ENCODE results near the gene HDAC4.

Gene HDAC4

GRCh38 chr2:239163688-239164334, 237.0 kb downstream of the HDAC4 start:
- DNase-seq, result no peak

- DNase-seq, result no peak
Observed at GRCh38 chr2:239162976-239163687, 237.7 kb downstream of the HDAC4 start.

- DNase-seq, result no peak
Observed at GRCh38 chr2:239162141-239162821, 238.5 kb downstream of the HDAC4 start.

DNA sequence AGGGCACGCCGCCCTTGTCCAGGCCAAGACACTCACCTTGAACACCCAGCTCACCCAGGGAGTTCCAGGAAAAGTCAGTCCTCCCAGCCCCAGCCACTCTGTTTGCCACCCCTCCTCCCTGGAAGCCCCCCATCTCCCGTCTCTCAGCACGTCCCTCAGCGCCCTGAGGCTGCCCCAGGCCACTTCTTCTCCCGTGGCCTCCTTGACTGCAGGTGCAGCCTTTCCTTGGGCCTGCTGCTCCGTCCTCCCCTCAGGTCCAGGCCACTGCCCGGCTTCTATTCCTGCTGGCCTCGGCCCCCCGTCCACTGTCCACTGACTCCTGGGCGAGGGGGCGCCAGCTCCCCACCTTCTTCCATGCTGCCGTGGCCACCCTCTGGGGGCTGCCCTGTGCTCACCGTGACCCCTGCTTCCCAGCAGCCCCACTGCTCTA, 239.1 kb downstream of the HDAC4 start:
- DNase-seq, result no peak

GRCh38 chr2:239160226-239161143, 240.3 kb downstream of the HDAC4 start:
- DNase-seq, result no peak

GRCh38 chr2:239159476-239159911, 241.3 kb downstream of the HDAC4 start:
- DNase-seq, result no peak

DNA sequence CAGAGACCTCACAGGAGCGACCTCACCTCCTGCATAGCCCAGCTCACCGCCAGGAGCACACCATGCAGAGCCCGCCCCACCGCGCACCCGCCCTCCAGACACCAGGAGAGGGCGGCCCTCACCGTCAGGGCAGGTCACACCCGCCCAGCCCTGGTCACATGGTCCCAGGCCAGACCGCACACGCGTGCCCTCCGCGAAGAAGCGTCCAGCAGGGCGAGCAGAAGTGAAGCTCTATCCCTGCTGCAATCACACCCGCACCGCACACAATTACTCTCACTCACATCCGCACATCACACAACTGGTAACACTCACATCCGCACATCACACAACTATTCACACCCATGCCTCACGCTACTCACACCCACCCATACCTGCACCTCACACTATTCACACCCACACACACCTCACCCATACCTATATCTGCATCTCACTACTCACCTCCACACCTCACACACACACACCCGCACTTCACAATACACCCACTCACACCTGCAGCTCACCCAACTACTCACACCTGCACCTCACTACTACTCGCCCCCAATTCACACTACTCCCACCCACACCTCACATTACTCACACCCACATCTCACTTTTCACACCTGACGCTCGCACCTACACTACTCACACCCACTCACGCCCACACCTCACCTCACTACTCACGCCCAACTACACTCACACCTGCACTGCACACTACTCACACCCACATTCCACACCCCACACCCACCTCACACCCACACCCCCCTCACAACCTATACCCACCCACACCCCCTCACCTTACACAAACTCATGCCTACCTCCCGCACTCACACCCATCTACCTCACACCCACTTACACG, 242.0 kb downstream of the HDAC4 start:
- no peak for DNase-seq

DNA sequence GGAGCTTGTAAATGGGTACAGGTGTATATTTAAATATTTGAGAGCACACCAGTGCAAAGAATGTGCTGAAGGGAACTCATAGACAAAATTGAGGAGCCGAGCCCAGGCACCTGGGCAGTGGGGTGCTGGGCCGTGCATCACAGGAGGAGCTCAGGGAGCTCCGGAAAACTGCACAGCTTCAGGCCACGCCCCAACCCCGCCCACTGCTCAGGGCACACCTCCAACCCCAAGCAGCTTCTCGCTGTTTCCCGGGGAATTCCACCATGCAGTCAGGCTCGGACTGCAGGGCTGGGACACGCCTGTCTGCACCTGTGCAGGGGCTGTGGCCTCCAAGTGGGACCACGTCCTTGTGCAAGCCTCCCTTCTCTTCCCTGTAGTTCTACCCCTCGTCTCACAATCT, 243.0 kb downstream of the HDAC4 start:
- no peak for DNase-seq

DNA sequence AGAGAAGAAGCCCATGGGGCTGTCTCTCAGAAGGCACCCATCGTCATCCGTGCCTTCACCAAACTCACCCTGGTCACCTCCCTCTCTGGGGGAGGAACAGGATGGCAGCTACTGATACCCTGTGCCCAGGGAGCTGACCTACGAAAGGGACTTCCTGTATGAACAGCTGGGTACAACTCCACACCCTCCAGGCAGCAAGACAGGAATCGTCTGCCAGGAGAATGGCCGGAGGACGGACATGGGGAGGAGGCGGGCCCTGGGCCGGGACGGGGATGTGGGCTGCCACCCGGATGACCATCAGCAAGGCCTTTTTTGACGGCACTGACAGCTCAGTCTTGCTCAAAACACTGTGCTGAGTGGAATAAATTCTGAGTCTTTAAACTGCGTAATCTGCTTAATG, 243.6 kb downstream of the HDAC4 start:
- DNase-seq, result no peak

DNA sequence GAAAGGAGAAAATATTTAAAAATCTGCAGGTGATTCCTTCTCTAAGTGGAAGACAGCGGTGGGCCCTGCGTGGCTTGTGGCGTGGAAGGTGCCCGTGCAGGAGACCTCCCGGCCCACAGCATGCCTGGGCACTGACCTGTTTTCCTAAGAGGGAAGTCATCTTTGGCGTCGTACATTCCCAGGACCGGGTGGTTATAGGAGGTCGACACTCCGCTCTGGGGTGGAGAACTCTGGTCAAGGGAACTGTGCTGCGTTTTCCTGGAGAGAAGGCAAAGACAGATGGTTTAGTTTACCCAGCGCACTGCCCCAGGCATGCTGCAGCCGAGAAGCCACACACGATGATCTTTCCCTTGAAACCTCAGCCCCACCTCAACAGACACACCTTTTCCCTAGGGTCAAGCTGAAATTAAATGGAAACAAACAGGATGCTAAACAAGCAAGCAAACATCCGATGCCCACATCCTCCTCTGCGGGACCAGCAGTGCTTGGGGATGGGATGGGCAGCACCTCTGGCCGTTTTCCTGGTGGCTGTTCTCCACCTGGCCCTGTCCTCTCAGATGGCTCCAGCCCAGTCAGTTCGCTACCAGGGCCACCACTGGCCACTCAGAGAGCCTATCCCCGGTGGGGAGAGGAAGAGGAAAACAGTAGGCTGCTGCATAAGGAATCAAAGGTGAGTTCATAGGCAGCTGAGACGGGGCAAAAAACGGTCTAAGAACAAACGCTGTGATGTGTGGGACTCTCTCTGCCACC, 244.1 kb downstream of the HDAC4 start:
- no peak for DNase-seq

- no peak for DNase-seq
Observed at GRCh38 chr2:239155806-239156480, 244.9 kb downstream of the HDAC4 start.

DNA sequence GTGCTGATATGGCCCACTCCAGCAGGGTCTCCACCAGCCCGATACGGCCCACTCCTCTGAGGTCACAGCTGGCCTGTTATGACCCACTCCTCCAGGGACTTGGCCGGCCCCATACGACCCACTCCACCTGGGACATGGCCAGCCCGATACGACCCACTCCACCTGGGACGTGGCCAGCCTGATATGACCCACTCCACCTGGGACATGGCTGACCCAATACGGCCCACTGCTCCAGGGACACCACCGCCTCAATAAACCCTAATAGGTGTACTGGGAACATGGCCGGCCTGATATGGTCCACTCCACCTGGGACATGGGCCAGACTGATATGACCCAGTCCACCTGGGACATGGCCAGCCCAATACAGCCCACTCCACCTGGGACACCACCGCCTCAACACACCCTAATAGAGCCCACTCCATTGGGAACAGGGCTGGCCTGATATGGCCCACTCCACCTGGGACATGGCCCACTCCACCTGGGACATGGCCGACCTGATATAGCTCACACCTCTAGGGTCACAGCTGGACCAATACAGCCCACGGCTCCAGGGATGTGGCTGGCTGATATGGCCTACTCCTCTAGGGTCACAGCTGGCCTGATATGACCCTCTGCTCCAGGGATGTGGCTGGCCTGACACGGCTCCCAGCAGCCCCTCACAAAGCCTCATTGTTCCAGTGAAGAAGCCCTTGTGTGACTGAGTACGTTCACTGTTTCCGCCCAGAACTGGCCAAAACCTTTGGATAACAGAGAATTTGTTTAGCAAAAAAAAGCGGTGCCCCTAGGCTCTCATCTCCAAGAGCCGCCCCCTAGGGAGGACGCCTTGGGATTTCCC, 245.6 kb downstream of the HDAC4 start:
- no peak for DNase-seq

DNA sequence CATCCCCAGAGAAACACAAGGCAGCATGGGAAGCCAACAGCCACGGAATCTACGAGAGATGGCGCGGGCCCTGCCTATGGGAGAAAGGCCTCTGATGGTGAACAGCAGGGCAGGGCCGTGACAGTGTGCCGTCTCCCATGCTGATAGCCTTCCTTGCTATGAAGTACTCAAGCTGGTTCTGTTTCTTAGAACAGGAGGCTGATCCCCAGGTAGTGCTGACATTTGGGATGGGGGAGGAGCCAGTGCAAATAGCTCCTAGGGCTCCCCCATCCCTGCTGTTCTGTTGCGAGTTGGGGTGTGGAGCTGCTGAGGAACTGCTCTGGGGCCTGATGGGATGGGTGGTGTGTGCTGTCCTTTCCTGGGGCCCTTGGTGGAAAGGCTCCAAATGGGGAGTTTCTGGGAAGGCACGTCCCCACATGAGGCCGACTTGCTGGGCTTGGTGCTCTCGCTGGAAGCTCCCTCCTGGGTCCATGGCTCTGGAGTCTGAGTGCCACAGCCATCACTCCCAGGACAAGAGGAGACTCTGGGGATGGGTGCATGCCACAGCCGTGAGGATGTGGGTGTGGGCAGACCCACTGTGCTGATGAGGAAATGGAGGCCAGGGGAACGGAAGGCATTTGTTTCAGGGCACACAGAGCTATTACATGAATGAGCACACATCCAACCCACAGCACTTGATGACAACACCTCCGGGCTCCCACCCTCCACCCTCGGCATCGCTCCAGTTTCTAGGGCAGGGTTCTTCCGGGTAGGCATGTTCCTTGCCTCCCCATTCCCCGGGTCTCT, 246.8 kb downstream of the HDAC4 start:
- no peak for DNase-seq

- no peak for DNase-seq
Observed at GRCh38 chr2:239152916-239153305, 247.9 kb downstream of the HDAC4 start.

DNA sequence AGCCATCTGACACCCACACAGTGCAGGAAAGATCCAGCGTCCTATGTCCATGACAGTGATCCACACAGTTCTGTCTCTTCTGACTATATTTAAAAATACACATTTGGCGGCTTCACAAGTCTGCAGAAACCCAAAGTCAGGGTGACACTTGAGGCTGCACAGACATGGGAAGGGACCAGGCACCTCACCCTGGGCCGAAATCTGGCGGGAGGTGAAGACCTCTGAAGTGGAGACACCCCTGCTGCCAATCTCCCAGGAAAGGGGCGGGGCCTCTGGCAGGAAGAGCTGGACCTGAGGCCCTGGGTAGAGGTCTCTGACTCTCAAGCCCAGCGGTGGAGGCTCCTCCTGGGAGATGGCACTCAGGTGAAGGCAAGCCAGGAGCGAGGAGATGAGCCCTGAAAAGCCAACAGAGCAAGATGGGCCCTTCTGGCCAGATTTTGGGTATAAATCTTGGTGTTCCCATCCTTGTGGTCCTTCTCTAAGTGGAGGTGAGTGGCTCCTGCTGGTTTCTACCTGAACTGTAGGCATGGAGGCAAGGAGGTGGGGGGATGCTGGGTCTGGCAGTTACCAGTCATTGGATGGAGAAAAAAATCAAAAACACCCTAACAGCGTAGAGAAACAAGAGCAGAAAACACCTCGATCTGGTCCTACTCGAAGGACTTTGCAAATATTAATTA, 248.4 kb downstream of the HDAC4 start:
- no peak for DNase-seq

DNA sequence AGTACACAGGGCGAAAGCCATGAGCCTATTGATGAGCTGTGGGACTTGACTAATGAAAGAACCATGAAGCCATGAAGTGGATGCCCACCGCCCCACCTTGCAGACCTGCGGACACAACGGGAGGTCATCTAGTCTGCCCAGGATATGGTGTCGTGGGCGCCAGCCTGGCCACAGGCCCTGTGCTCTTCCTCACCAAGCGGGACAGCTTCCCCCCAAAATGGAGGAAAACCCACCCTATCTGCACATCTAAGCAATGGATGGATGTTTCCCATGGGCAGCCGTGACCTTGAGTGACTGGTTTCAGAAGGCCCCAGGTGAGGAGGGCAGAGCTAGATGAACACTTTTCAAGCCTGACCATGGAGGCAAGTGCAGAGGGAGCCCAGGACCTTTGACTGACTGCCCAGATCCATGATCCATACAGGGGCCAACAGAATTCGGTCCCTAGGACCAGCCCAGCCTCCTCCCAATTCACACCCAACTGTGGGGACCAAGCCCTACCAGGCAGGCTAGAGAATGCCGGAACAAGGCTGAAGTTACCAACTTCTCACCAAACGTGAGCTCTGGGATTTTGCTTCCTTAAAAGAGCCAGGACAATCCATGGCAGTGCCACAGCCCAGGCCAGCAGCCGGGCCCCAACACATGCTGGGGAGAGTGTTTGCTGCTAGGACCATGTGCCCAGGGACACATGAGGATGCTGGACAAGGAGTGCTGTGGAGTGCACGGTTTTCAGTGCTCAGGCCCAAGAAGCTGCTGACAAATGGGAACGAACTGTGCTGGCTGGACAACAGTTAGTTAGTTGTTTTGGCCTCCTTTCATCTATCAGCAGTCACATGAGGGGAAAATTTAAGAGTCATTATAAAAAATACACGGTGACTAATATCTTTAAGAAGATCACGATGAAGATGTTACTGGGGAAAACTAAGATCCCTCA, 249.4 kb downstream of the HDAC4 start:
- DNase-seq, result no peak
